GM18519 (cell line): ENCODE data around the gene ETV1.

Experiments used
- ATAC-seq: cut with Tn5 transposase; IDR thresholded peaks from one replicate; pipeline ENCODE4 v1.9.1; 2021; ENCODE audit warnings: mild to moderate bottlenecking, moderate library complexity; ENCODE audit not compliant: unreplicated experiment, low FRiP score

ETV1 gene

DNA sequence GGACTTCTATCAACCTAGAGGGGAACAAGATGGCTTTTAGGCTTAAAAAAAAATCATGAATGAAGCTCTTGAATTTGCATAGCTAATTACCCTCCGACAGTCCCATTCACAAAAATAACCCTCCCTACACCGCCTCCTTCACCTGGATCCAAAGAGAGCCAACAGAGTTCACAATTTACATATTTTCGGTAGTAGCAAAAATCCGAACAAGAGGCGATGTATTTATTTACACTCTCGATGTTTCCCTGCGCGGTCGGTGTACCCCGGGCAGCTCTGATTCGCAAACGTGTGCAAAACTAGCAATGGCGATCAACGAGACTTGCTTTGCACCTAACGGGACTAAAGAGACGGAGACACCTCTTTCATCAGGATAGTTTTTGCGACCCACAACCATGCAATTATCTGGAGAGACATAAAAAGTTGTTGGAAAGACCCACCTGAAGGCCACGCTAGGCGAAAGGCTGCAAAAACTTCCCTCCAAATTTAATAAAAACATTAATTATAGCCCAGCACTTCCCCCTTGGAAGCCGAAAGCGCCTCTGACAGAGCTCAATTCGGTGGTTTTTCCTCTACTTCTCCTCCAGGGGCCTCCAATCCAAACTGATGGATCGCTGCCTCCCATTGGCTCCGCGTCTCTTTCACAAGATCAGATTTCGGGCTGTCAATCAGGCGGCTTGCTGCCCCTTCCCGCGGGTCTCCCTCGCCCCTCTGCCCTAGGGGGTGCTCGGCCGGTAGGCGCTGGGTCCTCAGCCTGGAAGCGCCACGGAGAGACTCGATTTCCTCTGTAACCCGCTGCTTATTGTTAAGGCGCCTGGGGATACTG, at the start of gene ETV1:
ETV1 (minus strand) TSS at position 541 of the 823 bp plus-strand sequence. CDS start 614 bp downstream, outside the sequence.
- no peak for ATAC-seq

DNA sequence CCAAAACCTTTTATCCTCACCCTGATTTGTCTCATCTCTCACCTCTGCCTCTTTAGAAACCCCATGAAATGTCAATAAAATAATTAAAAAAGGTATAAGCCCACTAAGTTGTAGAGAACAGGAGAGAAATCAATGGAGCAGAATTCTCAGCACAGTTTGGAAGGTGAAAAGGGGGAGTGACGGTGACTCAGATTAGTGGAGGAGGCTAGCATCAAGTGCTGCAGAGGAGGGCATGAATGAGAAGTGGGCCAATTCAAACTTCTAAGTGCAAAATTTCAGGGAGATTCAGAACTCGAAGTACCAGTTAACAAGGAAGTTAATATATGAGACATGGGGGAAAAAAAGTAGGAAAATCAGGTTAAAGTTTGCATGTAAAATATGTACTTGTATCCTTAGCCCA, 34.9 kb upstream of the ETV1 start:
- ATAC-seq: no peak

DNA sequence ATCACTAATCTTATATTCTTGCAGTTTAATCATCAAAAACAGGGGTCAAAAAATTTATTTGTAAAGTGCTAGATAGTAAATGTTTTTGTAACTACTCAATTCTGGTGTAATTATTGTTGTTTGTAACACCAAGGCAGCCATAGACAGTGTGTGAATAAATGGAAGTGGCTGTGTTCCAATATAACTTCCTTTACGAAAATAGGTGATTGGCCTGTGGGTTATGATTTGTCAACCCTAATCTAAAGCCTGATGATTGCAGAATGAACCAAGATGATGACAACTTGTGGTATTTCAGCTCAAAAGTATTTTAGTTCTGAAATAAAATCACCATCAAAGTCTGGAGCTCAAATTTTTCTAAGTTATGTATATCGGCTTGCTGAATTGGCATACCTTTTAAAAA, 34.4 kb upstream of the ETV1 start:
- no peak for ATAC-seq

DNA sequence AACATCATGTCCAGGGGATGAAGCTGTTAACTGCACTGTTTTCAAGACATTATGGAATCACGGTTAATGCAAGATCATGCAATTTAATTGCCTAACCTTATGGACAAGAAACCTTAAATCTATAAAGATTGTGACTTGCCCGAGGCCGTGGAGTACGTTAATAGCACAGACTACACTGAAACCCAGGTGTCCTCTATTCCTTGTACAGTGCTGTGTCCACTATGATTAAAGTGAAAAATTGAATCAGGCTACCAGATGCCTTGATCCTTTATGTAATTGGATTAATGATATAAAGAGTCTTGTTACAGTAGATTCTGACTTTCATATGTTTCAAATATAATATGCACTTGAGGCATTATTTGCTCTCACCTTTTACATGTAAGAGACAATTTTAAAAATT, 33.9 kb upstream of the ETV1 start:
- ATAC-seq: no peak

DNA sequence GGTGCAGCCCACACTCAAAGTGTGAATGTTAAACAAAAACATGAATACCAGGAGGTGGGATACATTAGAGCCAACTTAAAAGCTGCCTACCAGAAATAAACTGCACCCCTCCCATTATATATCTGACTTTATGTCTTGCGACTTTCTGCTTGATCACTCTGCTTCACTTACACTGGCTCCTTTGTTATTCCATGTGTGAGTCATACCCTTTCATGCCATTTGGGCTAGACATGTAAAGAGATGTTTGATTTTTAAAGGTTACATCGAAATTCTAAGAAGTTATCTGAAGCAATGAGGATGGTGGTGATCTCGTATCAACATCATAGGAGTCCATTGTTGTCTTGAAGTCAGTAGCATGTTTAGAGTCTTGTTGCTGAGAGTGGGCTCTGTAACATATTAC, 31.6 kb upstream of the ETV1 start:
- no peak for ATAC-seq

DNA sequence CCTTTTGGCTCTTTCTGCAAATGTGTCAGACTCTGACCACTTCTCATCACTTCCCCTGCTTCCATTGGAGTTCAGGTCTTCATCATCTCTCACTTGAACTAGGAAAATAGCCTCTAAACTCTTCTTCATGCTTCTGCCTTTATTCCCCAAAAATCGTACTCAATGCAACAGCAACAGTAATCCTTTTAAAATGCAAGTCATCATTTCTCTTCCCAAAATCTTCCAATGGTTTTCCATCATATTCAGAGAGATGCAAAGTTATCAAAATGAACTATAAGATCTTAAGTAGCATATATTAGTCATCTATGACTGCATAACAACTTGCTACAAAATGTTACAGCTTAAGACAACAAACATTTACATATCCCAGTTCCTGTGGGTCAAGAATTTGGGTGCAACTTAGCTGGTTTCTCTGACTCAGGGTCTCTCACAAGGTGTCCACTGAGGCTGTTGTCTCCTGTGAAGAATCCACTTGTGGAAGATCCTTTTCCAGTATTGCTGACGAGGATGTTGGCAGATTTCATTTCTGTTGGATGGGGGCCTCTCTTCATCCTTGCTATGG, 31.0 kb upstream of the ETV1 start:
- no peak for ATAC-seq

DNA sequence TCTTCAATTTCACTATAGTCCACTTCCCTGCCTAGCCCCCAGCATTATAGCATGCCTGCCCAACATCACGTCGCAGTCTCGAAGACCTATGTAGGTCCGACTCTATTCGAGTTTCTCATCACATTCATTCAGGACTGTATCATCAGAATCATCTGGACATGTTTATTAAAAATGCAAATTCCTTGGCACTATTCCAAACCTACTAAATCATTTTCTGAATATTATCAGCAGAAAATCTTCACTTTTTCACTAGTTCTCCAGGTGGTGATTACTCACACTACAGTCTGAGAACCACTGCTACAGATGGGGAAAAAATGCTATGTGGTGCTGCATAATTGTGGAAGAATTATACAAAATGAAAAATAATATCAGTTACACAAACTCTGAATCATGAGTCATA, 29.3 kb upstream of the ETV1 start:
- no peak for ATAC-seq

DNA sequence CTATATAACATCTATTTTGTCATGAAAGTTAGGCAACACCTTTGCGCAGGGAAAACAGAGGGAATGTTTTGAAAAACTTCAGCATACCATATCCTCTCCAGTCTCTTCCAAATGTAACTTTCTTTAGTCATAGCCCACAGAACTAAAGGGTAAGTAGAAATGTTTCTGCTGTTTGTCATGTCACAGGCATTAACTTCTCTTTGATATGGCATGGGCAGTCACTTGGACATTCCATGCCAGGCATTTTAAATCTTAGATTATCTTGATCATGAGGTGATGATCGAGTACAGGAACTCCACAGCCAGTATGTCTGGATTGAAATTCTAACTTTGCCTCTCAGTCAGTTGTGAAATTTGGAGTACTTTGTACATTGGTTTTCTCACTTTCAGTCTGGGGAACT, 27.5 kb upstream of the ETV1 start:
- ATAC-seq: no peak

DNA sequence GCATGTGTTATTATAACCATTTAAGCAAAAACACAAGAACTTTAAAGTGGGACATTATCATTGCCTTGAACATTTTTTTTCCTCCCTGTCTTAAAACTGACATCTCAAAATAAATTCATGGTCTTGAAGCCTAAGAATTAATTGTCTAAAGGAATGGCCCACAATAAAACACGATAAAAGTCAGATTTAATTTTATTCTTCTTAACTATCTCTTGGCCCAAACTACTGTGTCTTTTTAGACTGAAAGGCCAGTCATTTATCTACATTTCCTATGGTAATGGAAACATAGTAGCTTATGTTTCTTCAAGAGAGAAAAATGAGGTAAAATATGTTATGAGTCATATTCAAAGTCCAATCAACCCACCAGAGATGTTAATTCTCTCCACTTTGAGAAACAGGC, 24.4 kb upstream of the ETV1 start:
- ATAC-seq: no peak

DNA sequence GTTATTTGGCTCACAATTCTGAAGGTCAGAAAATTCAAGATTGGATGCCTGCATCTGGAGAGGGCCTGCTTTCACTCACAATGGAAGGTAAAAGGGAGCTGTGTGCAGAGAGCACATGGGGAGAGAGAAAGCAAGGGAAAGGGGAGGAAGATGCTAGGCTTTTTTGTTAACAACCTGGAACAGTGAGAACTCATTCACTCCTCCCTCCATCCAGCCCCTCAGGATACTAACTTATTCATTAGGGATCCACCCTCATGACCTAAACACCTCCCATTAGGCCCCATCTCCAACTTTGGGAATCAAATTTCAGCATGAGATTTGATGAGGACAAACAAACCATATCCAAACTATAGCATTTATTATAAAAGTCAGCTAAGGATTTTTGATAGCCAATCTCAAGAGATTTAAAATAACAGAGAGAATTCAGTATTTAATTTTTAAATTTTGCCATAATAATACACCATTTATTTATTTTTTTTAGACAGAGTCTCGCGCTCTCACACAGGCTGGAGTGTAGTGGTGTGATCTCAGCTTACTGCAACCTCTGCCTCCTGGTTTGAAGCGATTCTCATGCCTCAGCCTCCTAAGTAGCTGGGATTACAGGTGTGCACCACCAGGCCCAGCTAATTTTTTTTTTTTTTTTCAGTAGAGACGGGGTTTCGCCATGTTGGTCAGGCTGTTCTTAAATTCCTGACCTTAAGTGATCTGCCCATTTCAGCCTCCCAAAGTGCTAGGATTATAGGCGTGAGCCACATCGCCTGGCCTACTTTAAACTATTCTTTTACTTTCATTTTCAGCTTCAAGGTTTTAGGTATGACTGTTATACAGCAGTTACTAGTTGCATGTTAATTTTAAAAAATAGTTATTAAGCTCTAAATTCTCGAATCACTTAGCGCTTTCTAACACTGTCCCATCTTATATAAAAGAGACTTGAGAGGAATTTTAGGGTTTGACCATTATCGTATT, 20.3 kb upstream of the ETV1 start:
- no peak for ATAC-seq

DNA sequence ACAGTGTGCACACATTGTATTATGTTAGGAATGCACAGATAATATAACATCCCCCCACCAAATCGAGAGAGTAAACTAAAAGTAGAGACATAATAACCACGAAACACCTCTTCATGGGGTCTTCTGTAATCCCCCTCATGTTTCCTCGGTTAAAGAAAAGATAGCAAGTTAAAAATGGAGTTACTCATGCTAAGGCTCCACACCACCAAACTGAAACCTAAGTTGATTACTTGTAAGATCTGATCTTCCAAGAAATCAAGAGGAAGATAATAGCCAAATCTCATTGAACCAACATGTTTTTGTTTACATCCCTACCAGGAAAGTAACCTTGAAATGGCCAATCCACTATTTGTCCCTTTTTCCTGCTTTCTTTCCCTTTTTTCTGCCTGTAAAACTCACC, 11.7 kb upstream of the ETV1 start:
- no peak for ATAC-seq

DNA sequence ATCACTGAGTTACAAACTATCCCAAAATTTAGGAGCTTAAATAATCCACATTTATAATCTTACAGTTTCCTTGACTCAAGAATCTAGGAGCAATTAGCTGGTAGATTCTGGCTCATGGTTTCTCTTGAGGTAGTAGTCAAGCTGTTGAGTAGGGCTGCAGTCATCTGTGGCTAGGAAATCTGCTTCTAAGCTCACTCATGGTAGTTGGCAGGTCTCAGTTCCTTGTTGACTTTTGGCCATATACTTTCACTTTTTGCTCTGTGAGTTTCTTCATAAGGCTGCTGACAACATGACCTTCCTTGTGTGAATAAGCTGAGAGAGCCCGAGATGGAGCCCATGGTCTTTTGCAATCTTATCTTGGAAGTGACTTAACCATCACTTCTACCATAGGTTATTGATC, 10.8 kb upstream of the ETV1 start:
- ATAC-seq: no peak

DNA sequence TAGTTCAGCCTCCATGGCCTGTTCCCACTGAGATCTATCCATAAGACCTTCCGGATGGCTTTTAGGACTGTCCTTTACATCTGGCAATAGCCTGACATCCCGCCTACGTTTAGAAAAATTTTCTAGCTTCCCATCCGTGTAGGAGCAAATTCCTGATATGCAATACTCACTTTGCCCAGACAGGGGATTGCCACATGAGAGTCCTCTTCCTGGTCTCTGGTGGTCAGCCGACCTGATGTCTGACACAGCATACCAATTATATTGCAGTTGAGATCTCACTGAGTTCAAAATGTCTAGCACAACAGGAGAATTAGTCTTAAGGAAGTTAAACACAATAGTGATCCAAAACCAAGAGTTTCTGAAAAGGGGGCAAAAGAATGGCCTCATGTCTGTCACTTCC, 9.4 kb upstream of the ETV1 start:
- no peak for ATAC-seq

DNA sequence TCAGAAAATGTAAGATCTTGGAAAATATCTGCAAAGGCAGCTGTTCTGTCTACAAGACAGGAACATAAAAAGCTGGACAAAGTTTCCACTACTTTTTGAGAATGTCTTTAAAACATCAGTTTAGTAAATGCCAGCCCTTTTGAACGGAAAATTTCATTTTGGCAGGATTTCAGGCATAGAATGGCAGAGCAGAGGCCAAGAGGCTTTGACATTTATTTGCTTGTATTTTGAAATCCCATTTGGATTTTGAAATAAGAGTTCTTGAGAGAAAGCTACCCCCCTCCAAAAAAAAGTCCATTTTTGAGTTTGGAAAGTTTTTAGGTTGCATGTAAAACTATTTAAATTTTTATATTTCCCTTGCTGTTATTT, 3.1 kb upstream of the ETV1 start:
- ATAC-seq: no peak

DNA sequence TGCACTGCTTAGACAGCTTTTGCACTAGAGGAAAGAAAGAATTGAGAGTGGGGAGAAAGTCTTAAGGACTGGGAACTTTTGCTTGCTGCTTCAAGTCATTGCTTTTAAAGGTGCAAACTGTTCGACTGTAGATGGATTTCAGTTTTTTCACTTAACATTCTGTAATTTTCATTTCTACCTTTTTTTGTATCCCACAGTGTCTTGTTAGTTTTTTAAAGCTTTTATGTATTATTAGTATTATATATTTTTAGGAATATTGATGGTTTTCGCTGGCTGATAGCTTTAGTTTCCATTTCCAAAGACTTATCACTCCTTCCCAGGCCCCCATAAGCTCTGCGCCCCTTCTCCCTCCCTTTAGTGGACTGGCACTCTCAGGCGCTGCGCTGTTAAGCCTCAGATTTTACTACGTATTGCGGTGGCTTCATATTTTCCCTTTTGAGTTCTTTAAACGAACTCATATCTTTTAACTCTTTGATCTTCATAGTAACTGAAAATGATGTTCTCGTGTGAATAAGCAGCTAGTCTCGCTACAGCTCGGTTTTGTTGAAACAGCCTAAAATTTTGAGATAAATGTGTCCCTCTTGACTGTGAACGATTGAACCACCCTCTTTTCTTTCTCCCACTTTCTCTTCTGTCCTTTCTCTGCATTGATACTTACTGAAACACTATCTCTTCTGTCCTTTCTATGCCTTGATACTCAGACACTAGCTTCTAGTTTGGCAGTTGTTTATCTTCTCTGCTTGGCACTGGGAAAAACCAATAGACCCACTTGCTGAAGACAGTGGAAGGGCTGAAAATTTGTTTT, 2.5 kb upstream of the ETV1 start:
- no peak for ATAC-seq

DNA sequence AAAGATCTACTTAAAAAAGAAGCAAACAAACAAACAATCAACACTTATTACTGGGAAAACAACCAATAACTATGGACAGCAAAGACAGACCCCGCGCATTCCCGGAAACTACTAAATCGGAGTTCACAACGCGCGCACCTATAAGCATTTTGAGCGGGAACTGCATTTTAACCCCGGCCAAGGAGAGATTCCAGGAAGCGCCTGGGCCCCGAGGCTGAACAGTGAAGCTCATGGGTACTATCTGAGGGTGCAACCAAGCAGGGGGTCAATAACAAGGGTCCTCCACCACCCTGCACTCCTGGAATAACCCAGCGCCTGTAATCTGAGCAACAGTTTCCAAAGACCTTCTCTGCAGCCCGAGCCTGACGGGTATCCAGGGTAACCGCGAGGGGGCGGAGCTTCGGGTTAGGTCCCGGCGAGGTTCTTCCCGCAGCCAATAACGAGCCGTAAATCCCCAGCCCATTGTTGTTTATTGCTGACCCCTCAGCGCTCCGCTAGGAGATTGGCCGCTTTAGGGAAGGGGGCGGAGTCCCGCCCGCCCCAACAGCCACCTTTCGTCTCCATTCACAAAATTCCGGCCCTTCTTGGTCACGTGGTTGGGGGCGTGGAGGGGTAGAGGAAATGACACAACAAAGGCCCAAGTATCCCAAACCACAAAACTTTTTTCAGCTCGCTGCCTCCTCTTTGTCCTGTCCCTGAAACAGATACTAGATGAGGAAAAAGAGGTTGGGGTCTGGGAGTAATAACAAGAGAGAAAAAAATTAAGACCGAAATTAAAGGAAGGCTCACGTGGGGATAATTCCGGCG, 1.7 kb upstream of the ETV1 start:
- peak; percentile 77 for ATAC-seq

DNA sequence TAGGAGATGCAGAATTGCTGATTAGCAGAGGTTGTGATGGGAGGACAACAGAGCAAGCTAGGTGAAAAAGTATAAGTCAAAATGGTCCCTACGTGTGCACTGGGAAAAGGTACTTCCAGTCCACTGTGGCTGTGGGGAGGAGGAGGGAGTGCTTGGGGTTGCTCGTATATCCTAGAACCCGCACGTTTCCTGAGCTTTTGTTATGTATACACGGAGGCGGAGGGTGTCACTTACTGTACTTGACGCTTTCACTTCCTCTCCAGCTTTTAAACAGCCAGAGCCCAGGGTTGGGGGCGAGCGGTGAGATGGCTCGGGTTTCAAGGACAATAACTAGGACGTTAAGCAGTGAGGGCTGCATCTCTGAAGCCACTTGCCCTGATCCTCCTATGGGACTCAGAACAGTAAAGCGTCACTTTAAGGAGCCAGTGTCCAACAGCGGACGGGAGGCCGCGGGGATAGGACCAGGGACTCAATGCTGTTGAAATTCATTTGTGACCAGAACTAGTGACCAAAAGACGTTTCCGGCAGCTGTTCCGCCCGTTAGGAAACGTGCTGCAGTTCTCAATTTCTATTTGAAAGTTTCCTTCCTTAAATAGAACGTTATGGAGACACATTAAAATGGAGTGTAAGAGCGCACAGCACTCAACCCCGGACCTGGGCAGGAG, 985 bp upstream of the ETV1 start:
- ATAC-seq: peak; percentile 48

DNA sequence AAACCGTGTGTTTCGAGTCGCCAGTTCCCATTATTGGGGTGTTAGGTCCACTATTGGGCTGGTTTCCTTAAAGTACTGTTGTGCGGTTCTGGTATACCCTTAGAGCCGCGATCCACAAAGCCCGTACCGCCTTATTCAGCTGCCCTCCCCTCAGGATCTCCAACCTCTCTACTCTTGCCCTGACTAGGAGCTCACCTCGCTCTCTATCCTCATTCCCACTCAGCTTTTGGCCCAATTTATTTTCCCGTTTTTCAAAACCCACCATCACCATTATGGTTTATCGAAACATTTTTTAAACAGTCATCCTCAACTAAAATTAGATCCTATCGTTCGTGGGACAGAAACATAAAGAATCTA, 461 bp upstream of the ETV1 start:
- no peak for ATAC-seq

DNA sequence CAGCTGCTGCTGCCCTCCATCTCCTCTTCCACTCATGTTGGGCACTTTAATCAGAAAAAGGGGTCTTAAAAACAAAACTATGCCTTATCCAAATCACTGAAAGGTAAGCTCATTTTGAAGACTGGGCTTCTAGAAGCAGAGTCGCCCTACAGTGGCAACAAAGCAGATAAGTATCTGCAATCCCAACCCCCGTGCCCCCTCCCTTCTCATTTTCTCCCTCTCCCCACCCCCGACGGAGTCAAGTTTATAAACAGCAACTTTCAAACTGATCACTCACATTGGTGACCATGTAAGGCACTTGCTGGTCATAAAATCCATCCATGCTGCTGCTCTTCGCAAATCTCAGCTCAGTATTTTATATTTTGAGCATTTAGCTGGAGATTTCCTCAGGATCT, 738 bp downstream of the ETV1 start:
- no peak for ATAC-seq
